ENCODE data around the gene RBM28. TPM values are rescaled to one million over a fixed set of nuclear protein-coding genes. Genes with fewer than 3 reads are reported as not detected.

RBM28 gene
- total RNA-seq, 2 donors from 2014 or later, result 20.2 to 28.3 TPM

- TF ChIP-seq, protein P1, sequence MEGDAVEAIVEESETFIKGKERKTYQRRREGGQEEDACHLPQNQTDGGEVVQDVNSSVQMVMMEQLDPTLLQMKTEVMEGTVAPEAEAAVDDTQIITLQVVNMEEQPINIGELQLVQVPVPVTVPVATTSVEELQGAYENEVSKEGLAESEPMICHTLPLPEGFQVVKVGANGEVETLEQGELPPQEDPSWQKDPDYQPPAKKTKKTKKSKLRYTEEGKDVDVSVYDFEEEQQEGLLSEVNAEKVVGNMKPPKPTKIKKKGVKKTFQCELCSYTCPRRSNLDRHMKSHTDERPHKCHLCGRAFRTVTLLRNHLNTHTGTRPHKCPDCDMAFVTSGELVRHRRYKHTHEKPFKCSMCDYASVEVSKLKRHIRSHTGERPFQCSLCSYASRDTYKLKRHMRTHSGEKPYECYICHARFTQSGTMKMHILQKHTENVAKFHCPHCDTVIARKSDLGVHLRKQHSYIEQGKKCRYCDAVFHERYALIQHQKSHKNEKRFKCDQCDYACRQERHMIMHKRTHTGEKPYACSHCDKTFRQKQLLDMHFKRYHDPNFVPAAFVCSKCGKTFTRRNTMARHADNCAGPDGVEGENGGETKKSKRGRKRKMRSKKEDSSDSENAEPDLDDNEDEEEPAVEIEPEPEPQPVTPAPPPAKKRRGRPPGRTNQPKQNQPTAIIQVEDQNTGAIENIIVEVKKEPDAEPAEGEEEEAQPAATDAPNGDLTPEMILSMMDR (IDR thresholded peaks at IDR 0.05), result no peak
- no peak for TF ChIP-seq POLR2A (IDR thresholded peaks at IDR 0.05)
- 67 to 86% methylated on average over 1 of the region's 1 CpG for WGBS, 2 donors
- no peak for DNase-seq
- peaks cover 0 to 4% of the 10 kb centered on the region in 2 donors for H3K27me3 ChIP-seq
- intact Hi-C loops (cut with DNase I), result no loop called here
- H3K4me3 ChIP-seq, result no peak overlapping the region
- no peak overlapping the region for H3K27ac ChIP-seq
- no peaks in the 10 kb centered on the region for H3K36me3 ChIP-seq (replicated peaks in 1 of 2; ENCODE audit: insufficient read depth in 1 of 2, low read depth in 2 of 2)
- H3K4me1 ChIP-seq, result peaks cover 36% of the 10 kb centered on the region
- no peaks in the 10 kb centered on the region for H3K9me3 ChIP-seq
- ATAC-seq, result no peak
These were observed 77.2 kb downstream of the RBM28 start for GRCh38 chr7:128266529-128266882.

GRCh38 chr7:128265906-128266300 is 77.8 kb downstream of the RBM28 start:
- H3K27me3 ChIP-seq, result no peaks in the 10 kb centered on the region
- intact Hi-C loops (cut with DNase I), result no loop called here
- H3K9me3 ChIP-seq, result no peaks in the 10 kb centered on the region
- 58 to 70% methylated on average over 4 to 5 of the region's 5 CpGs for WGBS, 2 donors
- H3K4me1 ChIP-seq, result peaks cover 30% of the 10 kb centered on the region
- no peak for ATAC-seq
- no peaks in the 10 kb centered on the region for H3K36me3 ChIP-seq (replicated peaks in 1 of 2; ENCODE audit: insufficient read depth in 1 of 2, low read depth in 2 of 2)
- no peak overlapping the region for H3K27ac ChIP-seq
- H3K4me3 ChIP-seq, result no peak overlapping the region
- no peak for DNase-seq
- TF ChIP-seq, protein P1 (IDR thresholded peaks at IDR 0.05), result no peak
- no peak for TF ChIP-seq POLR2A (IDR thresholded peaks at IDR 0.05)

GRCh38 chr7:128265156-128265905 is 78.4 kb downstream of the RBM28 start:
- Histone ChIP-seq H3K27ac (no peak overlapping the region), H3K27me3 (no peaks in the 10 kb centered on the region), H3K36me3 (replicated peaks in 1 of 2; ENCODE audit: insufficient read depth in 1 of 2, low read depth in 2 of 2) (no peaks in the 10 kb centered on the region), H3K9me3 (no peaks in the 10 kb centered on the region), H3K4me3 (no peak overlapping the region), H3K4me1 (peaks cover 28% of the 10 kb centered on the region)
- WGBS, 2 donors, result 90 to 94% methylated on average over 6 of the region's 6 CpGs
- no peak for TF ChIP-seq POLR2A (IDR thresholded peaks at IDR 0.05)
- TF ChIP-seq, protein P1 (IDR thresholded peaks at IDR 0.05), result no peak
- intact Hi-C loops (cut with DNase I), result no loop called here
- DNase-seq (no peak), ATAC-seq (no peak)

DNA sequence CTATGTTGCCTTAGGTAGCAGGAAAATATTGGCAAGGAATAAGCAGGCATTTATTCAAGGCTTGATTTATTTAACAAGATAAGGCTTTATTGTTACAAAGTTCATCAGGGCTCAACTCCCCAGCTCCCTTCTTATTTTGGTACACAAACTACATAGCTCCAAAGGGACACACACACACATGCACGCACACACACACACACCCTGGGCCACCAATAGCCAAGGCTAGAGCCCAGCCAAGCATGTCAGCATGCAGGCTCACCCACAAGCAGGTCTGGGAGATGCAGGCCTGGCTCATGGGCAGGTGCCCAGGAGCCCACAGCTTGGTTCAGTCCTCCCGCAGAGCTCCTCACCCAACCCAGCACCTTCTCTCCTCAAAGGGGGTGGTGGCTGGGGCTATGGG is 79.2 kb downstream of the RBM28 start:
- WGBS, 2 donors, result 23 to 38% methylated on average over 1 to 2 of the region's 2 CpGs
- no peak overlapping the region for H3K27ac ChIP-seq
- ATAC-seq, result no peak

More for the DNA sequence above, 79.2 kb downstream of the RBM28 start:
- no peaks in the 10 kb centered on the region for H3K9me3 ChIP-seq
- H3K4me3 ChIP-seq, result no peak overlapping the region
- no peaks in the 10 kb centered on the region for H3K27me3 ChIP-seq
- intact Hi-C loops (cut with DNase I), result no loop called here
- peak; percentile 18 to 48 (median 34) for DNase-seq
- H3K4me1 ChIP-seq, result peaks cover 31% of the 10 kb centered on the region
- TF ChIP-seq, protein P1 (IDR thresholded peaks at IDR 0.05), result no peak
- no peak for TF ChIP-seq POLR2A (IDR thresholded peaks at IDR 0.05)
- H3K36me3 ChIP-seq (replicated peaks in 1 of 2; ENCODE audit: insufficient read depth in 1 of 2, low read depth in 2 of 2), result no peaks in the 10 kb centered on the region
